H1 (cell line): ENCODE measurements around the gene SULT2B1. TPM values are rescaled to one million over a fixed set of nuclear protein-coding genes. Genes with fewer than 3 reads are reported as not detected.
A peak's percentile ranks its signal among the peaks of the same experiment; 100 is the strongest.

Experiments used
- CTCF ChIA-PET: fragments of 300-600 bp; sonication (Branson Sonifier 250); formaldehyde crosslinking; loops from one replicate; lab custom pipeline; 2021; ENCODE audit not compliant: partially characterized antibody; lab: Charles Lee
- POLR2A ChIA-PET: fragments of 300-600 bp; sonication (Branson Sonifier 250); formaldehyde crosslinking; loops from one replicate; lab custom pipeline; 2021; ENCODE audit warnings: inconsistent platforms; ENCODE audit not compliant: partially characterized antibody; lab: Charles Lee
- DNase-seq, 2 experiments: peaks; one replicate each; pipeline versions ENCODE4 v3.0.0 to v3.0.0-alpha.2; 2010 to 2022; ENCODE audit warnings: low spot score in 2 of 2, low read depth in 1 of 2, mixed read lengths in 1 of 2
- FAIRE-seq: peaks from 2 replicates; lab custom pipeline; 2011; peaks lifted over from hg19 to GRCh38; lab: Jason Lieb, UNC
- H2AFZ ChIP-seq: 2 replicates; pipeline ENCODE4 v1.8.1; 2012; ENCODE audit warnings: low read length, inconsistent platforms
- H2AK5ac ChIP-seq: 2 replicates; pipeline ENCODE4 v1.6.1; 2013; ENCODE audit warnings: low read depth, low read length
- H2BK120ac ChIP-seq: replicated peaks from 2 replicates; pipeline ENCODE3; 2013; ENCODE audit warnings: low read depth, low read length, inconsistent platforms
- H2BK12ac ChIP-seq: 2 replicates; pipeline ENCODE4 v1.6.1; 2013; ENCODE audit warnings: low read depth, low read length
- H2BK15ac ChIP-seq: 2 replicates; pipeline ENCODE4 v1.6.1; 2013; ENCODE audit warnings: low read length
- H2BK20ac ChIP-seq: 2 replicates; pipeline ENCODE4 v1.6.1; 2013; ENCODE audit warnings: low read length
- H2BK5ac ChIP-seq: 2 replicates; pipeline ENCODE4 v1.6.1; 2013; ENCODE audit warnings: low read depth, low read length
- H3K14ac ChIP-seq: 2 replicates; pipeline ENCODE4 v1.6.1; 2013; ENCODE audit warnings: inconsistent platforms; ENCODE audit not compliant: insufficient read length
- H3K18ac ChIP-seq: 2 replicates; pipeline ENCODE4 v1.6.1; 2013; ENCODE audit warnings: low read length; ENCODE audit errors: extremely low read depth
- H3K23ac ChIP-seq: 2 replicates; pipeline ENCODE4 v1.6.1; 2013; ENCODE audit warnings: inconsistent platforms; ENCODE audit not compliant: insufficient read length
- H3K23me2 ChIP-seq: 2 replicates; pipeline ENCODE4 v1.6.1; 2013; ENCODE audit warnings: low read depth, low read length
- H3K27ac ChIP-seq: 2 replicates; pipeline ENCODE4 v1.6.1; 2011; ENCODE audit warnings: low read depth, low read length, inconsistent platforms
- H3K27me3 ChIP-seq, 4 experiments: replicated peaks in 1 of 4; 1 replicate in 1 of 4; 2 replicates in 3 of 4; pipeline versions ENCODE4 v1.6.1 to v1.8.1; 2011 to 2013; ENCODE audit warnings: low read length in 3 of 4, mild to moderate bottlenecking in 3 of 4, inconsistent platforms in 2 of 4, mixed read lengths in 2 of 4, moderate library complexity in 1 of 4; ENCODE audit not compliant: control insufficient read depth in 3 of 4, insufficient read depth in 3 of 4; ENCODE audit errors: extremely low read depth in 1 of 4
- H3K36me3 ChIP-seq, 4 experiments: 2 replicates each; pipeline versions ENCODE4 v1.6.1 to v1.8.1; 2011 to 2013; ENCODE audit warnings: mild to moderate bottlenecking in 4 of 4, low read length in 3 of 4, moderate library complexity in 2 of 4, control low read depth in 1 of 4, inconsistent platforms in 1 of 4; ENCODE audit not compliant: insufficient read depth in 4 of 4, control insufficient read depth in 2 of 4
- H3K4ac ChIP-seq: replicated peaks from 2 replicates; pipeline ENCODE3; 2013; ENCODE audit warnings: low read length, low read depth, mixed read lengths, inconsistent platforms; ENCODE audit not compliant: insufficient read length
- H3K4me1 ChIP-seq, 4 experiments: replicated peaks in 1 of 4; 1 replicate in 1 of 4; 2 replicates in 3 of 4; pipeline versions ENCODE4 v1.6.1 to v1.8.1; 2011 to 2013; ENCODE audit warnings: low read length in 3 of 4, inconsistent platforms in 2 of 4, mixed read lengths in 1 of 4; ENCODE audit not compliant: insufficient read depth in 4 of 4, control insufficient read depth in 3 of 4
- H3K4me2 ChIP-seq, 2 experiments: 2 replicates each; pipeline versions ENCODE4 v1.6.1 to v1.8.1; 2011 to 2013; ENCODE audit warnings: low read depth in 2 of 2, low read length in 2 of 2, control low read depth in 1 of 2, inconsistent platforms in 1 of 2, mild to moderate bottlenecking in 1 of 2; ENCODE audit not compliant: insufficient read depth in 1 of 2
- H3K4me3 ChIP-seq, 4 experiments: fragments of 200-600, 300-600 bp in 1 of 4; sonication (generic), shearing (Covaris generic), sonication (Bioruptor Twin) in 1 of 4; 2 replicates each; pipeline versions ENCODE4 v1.5.1 to v1.8.1; 2011 to 2016; ENCODE audit warnings: low read length in 4 of 4, low read depth in 3 of 4, control low read depth in 2 of 4, inconsistent platforms in 2 of 4, mild to moderate bottlenecking in 2 of 4, mixed read lengths in 1 of 4, moderate library complexity in 1 of 4; ENCODE audit not compliant: insufficient read depth in 2 of 4; ENCODE audit errors: extremely low read depth in 1 of 4
- H3K56ac ChIP-seq: replicated peaks from 2 replicates; pipeline ENCODE3; 2013; ENCODE audit warnings: low read depth, mild to moderate bottlenecking, mixed read lengths, low read length, inconsistent platforms; ENCODE audit not compliant: insufficient read length
- H3K79me1 ChIP-seq: 2 replicates; pipeline ENCODE4 v1.6.1; 2013; ENCODE audit warnings: low read depth, low read length, control low read depth
- H3K79me2 ChIP-seq, 2 experiments: 2 replicates each; pipeline versions ENCODE4 v1.6.1 to v1.8.1; 2012 to 2013; ENCODE audit warnings: low read length in 2 of 2, mild to moderate bottlenecking in 2 of 2, inconsistent platforms in 1 of 2; ENCODE audit not compliant: insufficient read depth in 2 of 2, control insufficient read depth in 1 of 2
- H3K9ac ChIP-seq, 4 experiments: replicated peaks in 1 of 4; 1 replicate in 1 of 4; 2 replicates in 3 of 4; pipeline versions ENCODE4 v1.6.1 to v1.8.1; 2011 to 2013; ENCODE audit warnings: low read depth in 3 of 4, low read length in 3 of 4, control low read depth in 2 of 4, mild to moderate bottlenecking in 2 of 4, moderate library complexity in 2 of 4, inconsistent platforms in 1 of 4; ENCODE audit errors: extremely low read depth in 1 of 4
- H3K9me3 ChIP-seq, 2 experiments: 2 replicates each; pipeline versions ENCODE4 v1.6.1 to v1.8.1; 2012 to 2013; ENCODE audit warnings: mild to moderate bottlenecking in 2 of 2, moderate library complexity in 2 of 2, control low read depth in 1 of 2, inconsistent platforms in 1 of 2, low read depth in 1 of 2, low read length in 1 of 2, mixed read lengths in 1 of 2; ENCODE audit not compliant: insufficient read depth in 2 of 2
- H4K20me1 ChIP-seq, 2 experiments: replicated peaks in 1 of 2; 2 replicates each; pipeline versions ENCODE3 to v1.8.1; 2011 to 2013; ENCODE audit warnings: inconsistent platforms in 2 of 2, low read length in 2 of 2, mild to moderate bottlenecking in 1 of 2; ENCODE audit not compliant: insufficient read depth in 2 of 2, control insufficient read depth in 1 of 2
- H4K5ac ChIP-seq: 2 replicates; pipeline ENCODE4 v1.6.1; 2013; ENCODE audit warnings: low read length, low read depth, mixed read lengths, inconsistent platforms; ENCODE audit not compliant: insufficient read length
- H4K8ac ChIP-seq: 2 replicates; pipeline ENCODE4 v1.8.0; 2013; ENCODE audit warnings: mild to moderate bottlenecking, moderate library complexity, low read length, inconsistent platforms; ENCODE audit not compliant: insufficient read depth; ENCODE audit errors: extremely low read depth
- H4K91ac ChIP-seq: replicated peaks from 2 replicates; pipeline ENCODE3; 2013; ENCODE audit warnings: low read length, mixed read lengths, inconsistent platforms; ENCODE audit not compliant: insufficient read length
- BRCA1 ChIP-seq: IDR thresholded peaks from 2 replicates; pipeline ENCODE4 v1.6.1; 2012; ENCODE audit warnings: low read depth, low read length, improper control_type of control experiment
- EGR1 ChIP-seq: IDR thresholded peaks from 2 replicates; pipeline ENCODE4 v1.6.1; 2011; ENCODE audit warnings: low read depth, low read length, borderline replicate concordance
- SIX5 ChIP-seq: IDR thresholded peaks from 2 replicates; pipeline ENCODE4 v1.6.1; 2011; ENCODE audit warnings: mild to moderate bottlenecking, low read depth, low read length
- SRF ChIP-seq: IDR thresholded peaks from 2 replicates; pipeline ENCODE4 v1.6.1; 2011; ENCODE audit warnings: mild to moderate bottlenecking, low read depth, low read length, moderate library complexity
- TAF1 ChIP-seq: IDR thresholded peaks from 2 replicates; pipeline ENCODE4 v1.6.1; 2011; ENCODE audit warnings: mild to moderate bottlenecking, low read depth, low read length
- TBP ChIP-seq: IDR thresholded peaks from 2 replicates; pipeline ENCODE4 v1.6.1; 2011; ENCODE audit warnings: low read depth, low read length, improper control_type of control experiment
- TEAD4 ChIP-seq: IDR thresholded peaks from 2 replicates; pipeline ENCODE4 v1.6.1; 2012; ENCODE audit warnings: low read depth, low read length, inconsistent platforms, mixed read lengths
- WGBS, 2 experiments: shearing (Covaris generic) in 1 of 2; methylation state at CpG; one replicate each; pipeline versions ENCODE4 v1.1.6 to v1.1.7; 2013 to 2015; ENCODE audit warnings: low lambda C conversion rate in 2 of 2, mixed read lengths in 2 of 2, inconsistent platforms in 1 of 2, low coverage in 1 of 2, missing lambda C conversion rate in 1 of 2; ENCODE audit not compliant: insufficient replicate concordance in 2 of 2, insufficient coverage in 1 of 2, insufficient read length in 1 of 2; ENCODE audit errors: extremely low coverage in 1 of 2, missing lambda C conversion rate in 1 of 2; 5-methylcytosine and 5-hydroxymethylcytosine counted together
- polyA plus RNA-seq, 7 experiments: library from polyadenylated mRNA; depleted of rRNA in 3 of 7; stranded (reverse) in 5 of 7; unstranded in 2 of 7; fragments of >200 nt in 5 of 7; fragments of 200-250 nt in 2 of 7; gene quantifications; 1 replicate in 5 of 7; 2 replicates in 1 of 7; 4 replicates in 1 of 7; pipeline versions ENCODE4 v1.2.1 to v1.2.3, GENCODE V29; 2011 to 2013; ENCODE audit warnings: missing spikeins in 2 of 7, mixed read lengths in 2 of 7
- total RNA-seq: library from RNA; stranded (reverse); fragmentation: NEBNext Ultra II Directional; extraction: Animal tissue kit (Norgen Biotek cat#: 25700); gene quantifications from 2 replicates; pipeline ENCODE4 v1.2.1, GENCODE V29; 2021
- TF ChIP-seq, protein P1 (sequence below), 3 experiments: IDR thresholded peaks; 1 replicate in 2 of 3; 2 replicates in 1 of 3; pipeline versions ENCODE4 v1.5.1 to v1.6.1; 2011; ENCODE audit warnings: low read length in 3 of 3, mild to moderate bottlenecking in 3 of 3, inconsistent platforms in 2 of 3, low read depth in 1 of 3, moderate library complexity in 1 of 3; ENCODE audit not compliant: insufficient read depth in 1 of 3; ENCODE audit errors: control extremely low read depth in 1 of 3

SULT2B1 gene
- total and polyA plus RNA-seq, 2 of the 8 experiments (the other 6 are each of a cell fraction or from before 2014, with no cell fraction given): 1.5 to 2.6 TPM

DNA sequence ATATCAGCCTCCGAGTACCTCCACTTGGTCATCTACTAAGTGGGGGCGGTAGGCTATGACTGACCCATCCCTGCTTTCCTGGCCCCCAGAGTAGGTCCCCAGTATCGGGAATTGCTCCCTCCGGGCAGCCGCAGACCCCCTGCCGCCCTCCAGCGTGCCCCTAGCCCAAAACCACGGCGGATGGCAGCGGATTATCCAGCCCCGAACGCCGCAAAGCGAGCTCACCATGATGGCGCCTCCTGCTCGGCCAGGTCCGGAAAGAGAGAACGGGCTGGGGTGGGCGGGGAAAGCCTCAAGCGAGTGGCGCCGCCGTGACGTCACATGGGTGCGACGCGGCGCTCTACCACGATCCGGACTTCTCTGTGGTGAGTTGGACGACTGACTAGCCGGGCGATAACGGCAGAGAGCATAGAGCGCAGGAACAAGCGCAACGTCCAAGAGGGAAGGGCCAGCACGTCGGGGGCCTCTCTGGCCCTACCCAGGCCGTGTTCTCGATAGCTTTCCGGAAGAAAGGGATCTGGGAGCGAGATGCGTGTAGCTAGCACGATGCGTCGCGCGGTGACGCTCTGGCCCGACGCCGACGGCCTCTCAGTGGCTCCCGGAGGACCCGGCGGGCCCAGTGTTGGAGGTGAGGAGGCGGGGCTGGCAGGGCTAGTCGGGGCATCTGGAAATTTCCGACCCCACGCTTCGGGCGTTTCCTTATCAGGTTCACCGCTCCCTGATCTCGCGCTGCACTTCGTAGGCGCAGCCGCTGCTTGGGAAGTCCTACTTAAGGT is 67.1 kb downstream of the SULT2B1 start, which contains the start of the genes RPL18 and SPHK2:
RPL18 (minus strand) TSS at position 263 of the 776 bp plus-strand sequence; CDS start at position 228, 35 bp downstream.
SPHK2 (plus strand) TSS at position 591 of the 776 bp plus-strand sequence. CDS start 1,009 bp downstream, outside the sequence.
- H3K18ac ChIP-seq: peak within 1 kb of the TSS; percentile 89
- H3K4me3 ChIP-seq: peak within 1 kb of the TSS; percentile 83 to 97 (median 94)
- H3K79me1 ChIP-seq: peaks cover 4% of the 10 kb centered on the region; the same call in 1 of the 2 replicates
- H4K8ac ChIP-seq: peak within 1 kb of the TSS; percentile 97; the same call in 1 of the 2 replicates
- H3K56ac ChIP-seq: peak within 1 kb of the TSS; percentile 75
- peak within 1 kb of the TSS; percentile 87 for H3K27ac ChIP-seq
- peaks cover 9% of the 10 kb centered on the region for H3K23me2 ChIP-seq
- peak within 1 kb of the TSS; percentile 82 for H4K91ac ChIP-seq
- 0% methylated on average over 44 of the region's 69 CpGs; no CpG with 5 or more reads in 1 of the 2 experiments for WGBS, 2 experiments
- CTCF ChIA-PET: interaction anchor here (0.6 to 7.2 kb wide), 5 partner anchors 10 to 870 kb away, joined by 3 to 37 read pairs (median 5); no protein-coding TSS in a partner anchor
- no peaks in the 10 kb centered on the region for H3K27me3 ChIP-seq
- no peak within 1 kb of the TSS for H2BK20ac ChIP-seq
- H3K14ac ChIP-seq: no peak within 1 kb of the TSS
- peak within 1 kb of the TSS; percentile 80 for H3K4ac ChIP-seq
- FAIRE-seq: peak; percentile 42
- peaks cover 25 to 32% of the 10 kb centered on the region in 2 experiments for H4K20me1 ChIP-seq
- H3K4me2 ChIP-seq: peak within 1 kb of the TSS; percentile 64 to 84
- peaks cover 3 to 40% (median 32%) of the 10 kb centered on the region in 4 experiments for H3K4me1 ChIP-seq
- H3K36me3 ChIP-seq: peaks cover 17 to 32% (median 21%) of the 10 kb centered on the region in 4 experiments
- peak within 1 kb of the TSS; percentile 87 for H2BK5ac ChIP-seq
- H3K23ac ChIP-seq: no peak within 1 kb of the TSS
- peak within 1 kb of the TSS; percentile 94 to 100 (median 96) for H3K9ac ChIP-seq
- no peak within 1 kb of the TSS for H2AFZ ChIP-seq
- POLR2A ChIA-PET: interaction anchor here (0.6 to 30.9 kb wide), 26 partner anchors 4 to 1058 kb away, joined by 3 to 788 read pairs (median 4); partner anchors contain the start of genes CA11, DBP, FAM83E and FUT2
- H2AK5ac ChIP-seq: 0 out of 2 replicates have a peak within 1 kb of the TSS, but pooled peaks have one; percentile 57
- H3K9me3 ChIP-seq: no peaks in the 10 kb centered on the region
- peak within 1 kb of the TSS; percentile 32; the same call in 1 of the 2 replicates for H2BK12ac ChIP-seq
- H3K79me2 ChIP-seq: peaks cover 20 to 31% of the 10 kb centered on the region in 2 experiments
- H4K5ac ChIP-seq: peak within 1 kb of the TSS; percentile 78
- no peak within 1 kb of the TSS for H2BK120ac ChIP-seq
- H2BK15ac ChIP-seq: peak within 1 kb of the TSS; percentile 2; the same call in 1 of the 2 replicates
- DNase-seq: peak; percentile 97 to 98
- TF ChIP-seq SIX5: no peak; the same call in 1 of the 2 replicates
- no peak for TF ChIP-seq TEAD4
- peak; percentile 89 for TF ChIP-seq SRF
- peak; percentile 10; the same call in 1 of the 2 replicates for TF ChIP-seq BRCA1
- peak; percentile 98 for TF ChIP-seq TBP
- peak; percentile 89 for TF ChIP-seq EGR1
- TF ChIP-seq, protein P1, sequence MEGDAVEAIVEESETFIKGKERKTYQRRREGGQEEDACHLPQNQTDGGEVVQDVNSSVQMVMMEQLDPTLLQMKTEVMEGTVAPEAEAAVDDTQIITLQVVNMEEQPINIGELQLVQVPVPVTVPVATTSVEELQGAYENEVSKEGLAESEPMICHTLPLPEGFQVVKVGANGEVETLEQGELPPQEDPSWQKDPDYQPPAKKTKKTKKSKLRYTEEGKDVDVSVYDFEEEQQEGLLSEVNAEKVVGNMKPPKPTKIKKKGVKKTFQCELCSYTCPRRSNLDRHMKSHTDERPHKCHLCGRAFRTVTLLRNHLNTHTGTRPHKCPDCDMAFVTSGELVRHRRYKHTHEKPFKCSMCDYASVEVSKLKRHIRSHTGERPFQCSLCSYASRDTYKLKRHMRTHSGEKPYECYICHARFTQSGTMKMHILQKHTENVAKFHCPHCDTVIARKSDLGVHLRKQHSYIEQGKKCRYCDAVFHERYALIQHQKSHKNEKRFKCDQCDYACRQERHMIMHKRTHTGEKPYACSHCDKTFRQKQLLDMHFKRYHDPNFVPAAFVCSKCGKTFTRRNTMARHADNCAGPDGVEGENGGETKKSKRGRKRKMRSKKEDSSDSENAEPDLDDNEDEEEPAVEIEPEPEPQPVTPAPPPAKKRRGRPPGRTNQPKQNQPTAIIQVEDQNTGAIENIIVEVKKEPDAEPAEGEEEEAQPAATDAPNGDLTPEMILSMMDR (IDR thresholded peaks at IDR 0.05; ENCODE audit: control extremely low read depth in 1 of 3, insufficient read depth in 1 of 3, low read depth in 1 of 3, low read length in 3 of 3): peak in 1 of 3 experiments; percentile 9; a peak in 1 of 4 replicates
- TF ChIP-seq TAF1: peak; percentile 99
